Stimulated activated CD4-positive, alpha-beta T cell treated with anti-CD3 and anti-CD28 coated beads, TNF-alpha, amount 100 ng/mL, for 4 hours (primary cell): ENCODE results near the gene PRRT3.
A peak's percentile ranks its signal among the peaks of the same experiment; 100 is the strongest.
"Not testable (repeated sequence)": the region's sequence is repeated elsewhere in the genome, so short reads cannot be mapped to it uniquely, and the experiment has no call there.

Experiments used
- DNase-seq, 3 experiments: peaks; one replicate each; pipeline ENCODE4 v3.0.0-alpha.2; 2020; ENCODE audit warnings: low read depth in 3 of 3

Gene PRRT3

DNA sequence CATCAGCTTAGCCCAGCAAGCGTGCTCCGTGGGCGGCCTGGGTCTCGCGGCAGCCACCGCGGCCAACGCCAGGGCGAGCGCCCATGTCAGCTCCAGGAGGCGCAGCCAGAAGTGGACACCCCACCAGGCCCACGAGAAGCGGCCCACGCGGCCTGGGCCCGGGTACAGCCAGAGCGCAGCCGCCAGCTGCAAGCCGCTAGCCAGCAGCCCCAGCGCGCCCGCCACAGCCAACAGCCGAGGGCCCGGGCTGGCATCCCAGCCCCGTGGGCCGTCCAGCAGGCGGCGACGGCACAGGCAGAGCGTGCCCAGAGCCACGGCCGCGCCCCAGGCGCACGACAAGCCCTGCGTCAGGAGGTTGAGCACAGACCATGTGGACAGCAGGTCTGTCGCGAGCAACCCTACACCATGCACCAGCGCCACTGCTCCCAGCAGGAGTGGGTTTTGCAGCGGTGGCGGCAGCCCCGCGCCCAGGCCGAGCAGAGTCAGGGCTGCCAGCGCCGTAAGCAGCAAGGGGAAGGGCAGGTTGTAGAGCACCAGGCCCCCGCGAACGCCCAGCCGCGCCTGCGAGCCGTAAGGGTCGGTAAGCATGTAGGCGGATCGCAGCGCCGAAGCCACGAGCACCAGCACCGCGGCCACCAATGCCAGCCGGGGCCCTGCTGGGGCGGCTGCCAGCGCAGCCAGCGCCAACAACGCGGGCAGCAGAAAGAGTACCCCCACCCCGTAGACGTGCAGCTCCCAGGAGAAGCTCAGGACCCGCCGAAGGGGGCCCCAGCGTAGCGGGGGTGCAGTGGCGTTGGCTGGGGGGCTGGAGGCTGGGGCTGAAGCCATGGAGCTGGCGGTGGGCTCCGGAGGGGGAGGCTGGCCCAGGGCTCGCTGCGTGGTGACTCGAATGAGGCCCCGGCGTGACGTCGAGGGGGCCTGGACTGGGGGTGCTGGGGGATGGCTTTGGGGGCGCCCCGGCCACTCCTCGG, 4.9 kb downstream of the PRRT3 start:
- DNase-seq, result no peak

DNA sequence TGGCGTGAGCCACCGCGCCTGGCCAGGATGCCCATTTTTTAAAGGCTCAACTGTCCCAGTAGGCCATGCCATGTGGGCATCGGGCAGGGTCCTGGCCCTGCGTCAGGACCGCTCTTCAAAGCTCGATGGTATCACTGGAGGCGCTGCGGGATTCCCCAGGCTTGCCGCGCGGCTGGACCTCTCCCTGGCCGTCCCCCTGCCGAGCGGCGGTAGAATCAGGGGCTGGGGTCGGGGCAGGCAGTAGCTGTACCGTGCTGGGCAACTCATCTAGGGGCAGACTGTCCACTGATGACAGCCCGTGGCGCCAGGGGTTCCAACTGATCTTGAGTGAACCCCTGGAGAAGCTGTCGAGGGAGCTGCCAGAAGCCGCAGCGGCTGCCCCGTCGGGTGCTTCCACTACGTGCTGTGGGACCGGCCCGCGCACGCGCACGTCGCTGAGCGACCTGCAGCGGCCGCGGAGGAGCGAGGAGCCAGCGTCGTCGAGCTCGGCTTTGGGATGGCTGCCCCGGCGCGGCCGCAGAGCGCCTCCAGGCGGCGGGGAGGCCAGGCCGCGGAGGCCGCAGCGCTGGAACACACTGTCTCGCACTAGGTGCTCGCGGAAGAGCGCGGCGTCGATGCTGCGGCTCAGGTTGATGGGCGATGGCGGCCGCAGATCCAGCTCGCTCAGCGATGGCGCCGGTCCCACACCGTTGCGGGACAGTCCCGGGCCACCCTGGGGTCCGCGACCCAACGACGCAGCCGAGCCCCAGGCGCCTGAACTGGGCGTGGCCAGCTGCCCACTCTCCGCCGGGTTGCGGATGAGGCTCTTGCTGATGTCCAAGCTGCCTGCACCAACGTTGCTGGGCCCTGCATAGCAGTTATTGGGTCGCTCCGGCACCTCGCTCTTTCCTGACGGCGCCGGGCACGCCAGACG, 5.8 kb downstream of the PRRT3 start:
- DNase-seq, result peak; percentile 54 to 67 (median 61)

DNA sequence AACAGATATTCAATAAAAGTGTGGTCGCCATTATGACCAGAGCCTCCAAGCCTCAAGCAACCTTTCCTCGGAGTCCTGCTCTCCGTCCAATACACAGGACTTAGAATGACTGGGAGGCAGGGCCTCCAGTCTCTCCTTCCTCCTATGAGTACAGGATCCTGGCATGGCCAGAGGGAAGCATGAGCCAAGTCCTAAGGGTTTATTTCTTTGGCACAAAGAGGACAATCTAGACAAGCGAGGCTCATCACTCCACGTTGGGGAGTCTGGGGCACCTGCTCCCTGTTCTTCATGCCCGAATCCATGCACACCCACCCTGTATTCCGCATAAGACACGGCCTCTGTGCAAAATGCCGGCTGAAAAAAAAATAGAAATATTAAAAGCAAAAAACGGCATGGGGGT, 6.8 kb downstream of the PRRT3 start:
- DNase-seq, result no peak

DNA sequence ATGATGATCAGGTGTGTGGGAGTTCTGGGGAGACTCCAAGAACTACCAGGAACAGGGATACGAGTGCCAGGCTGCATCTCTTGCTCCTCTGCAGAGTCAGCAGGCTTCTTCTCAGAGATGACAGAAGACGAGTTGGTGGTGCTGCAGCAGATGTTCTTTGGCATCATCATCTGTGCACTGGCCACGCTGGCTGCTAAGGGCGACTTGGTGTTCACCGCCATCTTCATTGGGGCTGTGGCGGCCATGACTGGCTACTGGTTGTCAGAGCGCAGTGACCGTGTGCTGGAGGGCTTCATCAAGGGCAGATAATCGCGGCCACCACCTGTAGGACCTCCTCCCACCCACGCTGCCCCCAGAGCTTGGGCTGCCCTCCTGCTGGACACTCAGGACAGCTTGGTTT, 7.9 kb downstream of the PRRT3 start:
- DNase-seq, result no peak

DNA sequence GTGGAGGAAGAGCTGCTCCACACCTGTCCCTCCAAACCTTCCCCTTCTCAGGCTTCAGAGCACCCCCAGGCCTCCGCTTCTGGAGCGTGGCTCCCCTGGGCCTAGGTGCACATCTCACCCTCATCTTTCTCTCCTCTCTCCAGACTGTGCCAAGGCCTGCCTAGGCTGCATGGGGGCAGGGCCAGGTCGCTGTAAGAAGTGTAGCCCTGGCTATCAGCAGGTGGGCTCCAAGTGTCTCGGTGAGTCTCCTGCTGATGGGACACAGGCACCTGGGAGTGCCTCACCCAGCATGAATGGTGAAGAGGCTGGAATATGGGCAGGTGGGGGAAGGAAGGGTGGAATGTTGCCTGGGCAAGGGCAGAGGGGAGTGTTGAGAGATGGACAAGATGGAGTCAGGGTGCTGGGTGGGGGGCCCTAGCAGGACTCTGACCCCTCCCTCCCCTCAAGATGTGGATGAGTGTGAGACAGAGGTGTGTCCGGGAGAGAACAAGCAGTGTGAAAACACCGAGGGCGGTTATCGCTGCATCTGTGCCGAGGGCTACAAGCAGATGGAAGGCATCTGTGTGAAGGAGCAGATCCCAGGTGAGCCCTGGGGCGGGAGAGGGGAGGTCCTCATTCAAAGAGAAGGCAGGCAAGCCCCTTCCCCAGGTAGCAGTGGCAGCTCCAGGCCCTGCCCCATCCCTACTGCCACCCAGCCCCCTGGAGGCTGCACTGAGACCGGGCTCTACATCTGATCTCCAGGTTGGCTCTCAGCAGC, 9.1 kb downstream of the PRRT3 start:
- no peak for DNase-seq

DNA sequence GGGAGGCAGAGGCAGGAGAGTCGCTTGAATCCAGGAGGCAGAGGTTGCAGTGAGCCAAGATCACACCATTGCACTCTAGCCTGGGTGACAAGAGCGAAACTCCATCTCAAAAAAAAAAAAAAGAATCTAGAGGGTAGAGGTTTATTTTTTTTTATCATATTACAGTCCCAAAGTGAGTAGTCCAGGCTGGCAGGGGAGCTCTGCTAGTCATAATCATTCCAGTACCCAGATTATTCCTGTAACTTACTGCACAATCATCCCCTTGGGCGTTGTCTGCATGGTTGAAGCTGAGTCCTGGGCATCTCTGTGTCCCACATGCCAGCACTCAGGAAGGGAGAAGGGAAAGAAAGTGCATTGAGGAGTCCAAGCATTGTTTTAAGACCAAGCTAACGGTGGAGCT, 10.0 kb downstream of the PRRT3 start:
- no peak for DNase-seq

DNA sequence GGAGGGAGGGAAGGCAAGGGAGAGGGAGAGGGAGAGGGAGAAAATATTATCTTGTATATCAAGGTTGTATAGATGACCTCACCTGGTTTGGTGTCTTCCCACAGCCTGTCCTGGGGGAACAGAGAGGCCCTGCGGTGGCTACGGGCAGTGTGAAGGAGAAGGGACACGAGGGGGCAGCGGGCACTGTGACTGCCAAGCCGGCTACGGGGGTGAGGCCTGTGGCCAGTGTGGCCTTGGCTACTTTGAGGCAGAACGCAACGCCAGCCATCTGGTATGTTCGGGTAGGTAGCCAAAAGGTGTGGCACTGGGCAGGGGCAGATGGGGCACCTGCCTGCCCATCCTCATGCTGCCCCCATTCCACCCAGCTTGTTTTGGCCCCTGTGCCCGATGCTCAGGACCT, 11.5 kb downstream of the PRRT3 start:
- DNase-seq, result no peak

DNA sequence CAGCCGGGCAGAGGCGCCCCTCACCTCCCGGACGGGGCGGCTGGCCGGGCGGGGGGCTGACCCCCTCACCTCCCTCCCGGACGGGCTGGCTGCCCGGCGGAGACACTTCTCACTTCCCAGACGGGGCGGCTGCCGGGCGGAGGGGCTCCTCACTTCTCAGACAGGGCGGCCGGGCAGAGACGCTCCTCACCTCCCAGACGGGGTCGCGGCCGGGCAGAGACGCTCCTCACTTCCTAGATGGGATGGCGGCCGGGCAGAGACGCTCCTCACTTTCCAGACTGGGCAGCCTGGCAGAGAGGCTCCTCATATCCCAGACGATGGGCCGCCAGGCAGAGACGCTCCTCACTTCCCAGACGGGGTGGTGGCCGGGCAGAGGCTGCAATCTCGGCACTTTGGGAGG, 12.3 kb downstream of the PRRT3 start:
- not testable (repeated sequence) for DNase-seq

DNA sequence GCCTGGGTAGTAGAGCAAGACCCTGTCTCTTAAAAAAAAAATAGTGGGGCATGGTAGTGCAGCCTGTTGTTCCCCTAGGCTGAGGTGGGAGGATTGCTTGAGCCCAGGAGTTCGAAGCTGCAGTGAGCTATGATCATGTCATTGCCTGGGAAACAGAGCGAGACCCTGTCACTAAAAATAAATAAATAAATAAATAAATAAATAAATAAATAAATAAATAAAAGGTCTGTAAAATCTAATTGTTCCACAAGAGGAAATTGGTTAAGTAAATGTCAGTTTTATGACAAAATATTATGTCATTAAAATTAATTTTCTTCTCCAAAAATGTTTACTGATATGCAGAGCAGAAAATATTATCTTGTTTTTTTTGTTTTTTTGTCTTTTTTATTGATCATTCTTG, 13.2 kb downstream of the PRRT3 start:
- DNase-seq, result no peak

DNA sequence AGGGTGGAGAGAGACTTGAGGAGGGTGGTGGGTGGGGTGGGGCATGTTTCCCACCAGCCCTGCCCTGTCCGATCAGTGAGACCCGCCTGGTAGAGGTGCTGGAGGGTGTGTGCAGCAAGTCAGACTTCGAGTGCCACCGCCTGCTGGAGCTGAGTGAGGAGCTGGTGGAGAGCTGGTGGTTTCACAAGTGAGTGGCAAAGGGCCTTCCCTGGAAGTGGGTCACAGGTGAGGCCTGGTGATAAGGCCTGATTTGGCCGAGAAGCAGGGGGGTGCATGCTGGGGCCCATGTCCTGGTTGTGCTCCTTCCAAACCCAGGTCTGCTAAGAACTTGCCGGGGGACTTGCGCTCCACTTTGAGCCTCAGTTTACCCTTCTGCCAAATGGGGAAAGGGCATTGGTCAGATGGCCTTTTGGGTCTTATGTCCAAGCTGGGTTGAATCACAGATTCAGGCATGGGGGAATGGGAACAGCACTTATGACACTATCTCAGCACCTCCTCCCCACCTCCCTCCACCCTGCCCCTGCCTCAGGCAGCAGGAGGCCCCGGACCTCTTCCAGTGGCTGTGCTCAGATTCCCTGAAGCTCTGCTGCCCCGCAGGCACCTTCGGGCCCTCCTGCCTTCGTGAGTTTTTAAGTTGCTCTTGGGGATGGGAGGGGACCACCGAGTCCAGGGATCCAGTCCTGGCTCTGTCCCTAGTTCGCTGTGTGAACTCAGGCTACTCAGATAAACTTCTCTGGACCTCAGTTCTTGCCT, 14.5 kb downstream of the PRRT3 start:
- no peak for DNase-seq

DNA sequence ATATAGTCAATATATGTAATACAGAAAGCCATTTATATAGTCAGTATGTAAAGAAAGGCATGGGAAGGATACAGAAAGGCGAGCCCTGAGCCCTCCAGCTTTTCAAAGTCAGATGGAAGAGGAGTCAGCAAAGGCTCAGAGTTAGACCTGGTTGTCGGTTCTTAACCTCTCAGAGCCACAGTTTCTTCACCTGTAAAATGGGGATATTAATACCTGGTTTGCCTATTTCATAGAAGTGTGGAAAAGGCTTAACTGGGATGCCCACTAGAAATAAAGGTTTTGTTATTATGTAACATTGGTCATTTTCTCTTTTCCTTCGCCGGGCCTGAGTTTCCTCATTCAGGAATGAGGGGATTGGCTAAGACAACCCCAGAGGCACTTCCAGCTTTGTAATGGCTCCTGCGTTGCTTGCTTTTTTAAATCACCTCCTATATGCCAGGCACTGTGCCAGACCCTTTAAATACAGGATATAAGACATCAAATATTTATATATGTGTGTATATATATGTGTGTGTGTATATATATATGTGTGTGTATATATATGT, 16.2 kb downstream of the PRRT3 start:
- DNase-seq, result no peak

DNA sequence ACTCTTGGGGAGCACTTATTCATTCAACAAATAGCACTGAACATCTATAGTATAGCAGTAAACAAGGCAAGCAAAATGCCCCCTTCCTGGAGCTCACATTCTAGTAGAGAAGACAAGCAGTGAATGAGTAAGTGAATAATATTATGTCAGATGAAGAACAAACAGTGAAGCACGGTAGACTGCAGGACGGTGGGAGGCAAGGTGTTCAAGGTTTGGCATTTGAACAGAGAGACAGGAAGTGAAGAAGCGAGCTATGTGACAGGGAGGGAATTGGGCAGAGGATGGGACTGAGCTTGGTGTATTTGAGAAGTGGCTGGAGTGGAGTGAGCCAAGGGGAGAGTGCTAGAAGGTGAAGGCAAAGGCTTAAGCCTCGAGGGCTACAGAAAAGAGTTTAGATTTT, 17.2 kb downstream of the PRRT3 start:
- no peak for DNase-seq

DNA sequence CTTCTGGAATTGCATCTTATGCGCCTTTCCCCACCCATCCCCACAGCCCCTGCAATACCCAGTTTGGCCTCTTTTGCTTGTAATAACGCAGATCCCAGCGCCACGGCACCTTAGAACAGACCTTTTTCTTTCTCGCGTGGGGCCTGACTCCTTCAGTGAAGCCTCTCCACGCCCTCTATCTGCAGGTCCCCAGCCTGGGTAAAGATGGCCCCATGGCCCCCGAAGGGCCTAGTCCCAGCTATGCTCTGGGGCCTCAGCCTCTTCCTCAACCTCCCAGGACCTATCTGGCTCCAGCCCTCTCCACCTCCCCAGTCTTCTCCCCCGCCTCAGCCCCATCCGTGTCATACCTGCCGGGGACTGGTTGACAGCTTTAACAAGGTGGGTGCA, 18.0 kb downstream of the PRRT3 start:
- no peak for DNase-seq

DNA sequence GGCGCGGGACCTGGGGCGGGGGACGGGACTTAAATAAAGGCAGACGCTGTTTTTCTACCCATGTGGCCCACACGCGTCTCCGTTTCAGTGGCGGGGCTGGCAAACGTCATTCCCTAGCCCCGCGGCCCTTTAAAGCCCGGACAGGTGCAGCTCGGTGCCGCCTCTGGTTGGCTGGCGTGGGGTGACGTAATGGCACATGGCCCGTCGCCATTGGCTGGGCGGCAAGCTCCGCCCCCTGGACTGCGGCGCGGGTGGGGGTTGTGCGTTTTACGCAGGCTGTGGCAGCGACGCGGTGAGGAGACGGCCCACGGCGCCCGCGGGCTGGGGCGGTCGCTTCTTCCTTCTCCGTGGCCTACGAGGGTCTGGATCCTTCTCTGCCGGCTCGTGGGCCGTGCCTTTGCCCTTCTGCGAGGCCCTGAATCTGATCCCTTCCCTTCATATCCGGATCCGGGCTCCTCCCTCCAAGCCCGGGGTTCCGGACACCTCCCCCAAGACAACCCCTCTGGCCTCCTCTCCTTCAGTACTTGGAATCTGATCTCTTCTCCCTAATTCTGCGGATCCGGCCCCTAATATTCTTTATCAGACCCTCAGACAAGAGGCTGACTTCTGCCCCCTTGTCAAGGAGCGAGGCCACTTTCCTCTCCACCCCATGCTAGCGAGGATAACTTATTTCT, 18.5 kb downstream of the PRRT3 start, which contains the start of gene CRELD1:
Gene CRELD1 (plus strand): TSS at position 274 of the 674 bp plus-strand sequence. CDS start 605 bp downstream, outside the sequence.
- peak; percentile 93 to 98 (median 96) for DNase-seq

DNA sequence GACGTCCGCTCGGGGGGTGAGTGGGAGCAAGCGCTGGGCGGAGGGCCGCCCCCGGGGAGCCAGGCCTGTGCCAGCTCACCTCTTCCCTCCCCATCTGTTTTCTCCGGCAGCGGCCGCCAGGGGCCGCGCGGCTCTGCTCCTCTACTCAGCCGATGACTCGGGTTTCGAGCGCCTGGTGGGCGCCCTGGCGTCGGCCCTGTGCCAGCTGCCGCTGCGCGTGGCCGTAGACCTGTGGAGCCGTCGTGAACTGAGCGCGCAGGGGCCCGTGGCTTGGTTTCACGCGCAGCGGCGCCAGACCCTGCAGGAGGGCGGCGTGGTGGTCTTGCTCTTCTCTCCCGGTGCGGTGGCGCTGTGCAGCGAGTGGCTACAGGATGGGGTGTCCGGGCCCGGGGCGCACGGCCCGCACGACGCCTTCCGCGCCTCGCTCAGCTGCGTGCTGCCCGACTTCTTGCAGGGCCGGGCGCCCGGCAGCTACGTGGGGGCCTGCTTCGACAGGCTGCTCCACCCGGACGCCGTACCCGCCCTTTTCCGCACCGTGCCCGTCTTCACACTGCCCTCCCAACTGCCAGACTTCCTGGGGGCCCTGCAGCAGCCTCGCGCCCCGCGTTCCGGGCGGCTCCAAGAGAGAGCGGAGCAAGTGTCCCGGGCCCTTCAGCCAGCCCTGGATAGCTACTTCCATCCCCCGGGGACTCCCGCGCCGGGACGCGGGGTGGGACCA, 19.2 kb downstream of the PRRT3 start:
- DNase-seq, result peak; percentile 74 to 86 (median 85)

DNA sequence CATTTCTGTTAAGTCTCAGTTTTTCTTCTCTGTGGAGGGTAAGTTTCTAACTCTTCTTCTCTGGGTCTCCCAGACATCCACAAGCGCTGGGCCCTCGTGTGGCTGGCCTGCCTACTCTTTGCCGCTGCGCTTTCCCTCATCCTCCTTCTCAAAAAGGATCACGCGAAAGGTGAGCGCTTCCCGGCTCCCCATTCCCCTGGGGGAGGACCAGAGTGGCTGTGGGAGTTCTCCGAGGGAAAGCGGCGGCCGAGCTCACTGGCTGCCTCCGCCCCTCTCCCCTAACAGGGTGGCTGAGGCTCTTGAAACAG, 19.7 kb downstream of the PRRT3 start:
- DNase-seq, result no peak

DNA sequence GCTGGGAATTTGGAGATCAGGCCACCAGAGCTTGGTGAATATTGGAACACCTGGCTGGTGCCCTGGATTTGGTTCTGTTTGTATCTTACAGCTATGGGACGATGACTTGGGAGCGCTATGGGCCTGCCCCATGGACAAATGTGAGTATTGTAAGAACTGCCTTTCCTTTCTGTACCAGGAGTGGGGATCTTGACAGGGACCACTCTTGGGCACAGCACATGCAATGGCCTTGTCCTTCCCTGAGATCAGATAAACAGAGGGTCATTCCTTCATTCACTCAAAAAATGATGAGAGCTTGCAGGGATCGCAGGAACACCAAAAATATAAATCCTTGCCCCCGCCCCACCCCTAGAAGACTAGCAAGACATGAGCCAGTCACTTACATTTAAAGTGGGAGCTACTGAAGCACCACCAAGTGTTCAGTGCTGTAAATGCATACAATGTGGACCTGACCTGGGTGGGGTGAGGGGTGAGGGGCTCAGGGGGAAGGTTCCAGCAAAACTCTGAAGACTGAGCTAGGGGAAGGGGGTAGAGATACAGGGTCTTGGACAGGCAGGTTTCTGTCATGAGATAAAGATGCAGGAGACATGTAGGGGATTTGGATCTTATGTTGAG, 21.3 kb downstream of the PRRT3 start:
- DNase-seq, result no peak

DNA sequence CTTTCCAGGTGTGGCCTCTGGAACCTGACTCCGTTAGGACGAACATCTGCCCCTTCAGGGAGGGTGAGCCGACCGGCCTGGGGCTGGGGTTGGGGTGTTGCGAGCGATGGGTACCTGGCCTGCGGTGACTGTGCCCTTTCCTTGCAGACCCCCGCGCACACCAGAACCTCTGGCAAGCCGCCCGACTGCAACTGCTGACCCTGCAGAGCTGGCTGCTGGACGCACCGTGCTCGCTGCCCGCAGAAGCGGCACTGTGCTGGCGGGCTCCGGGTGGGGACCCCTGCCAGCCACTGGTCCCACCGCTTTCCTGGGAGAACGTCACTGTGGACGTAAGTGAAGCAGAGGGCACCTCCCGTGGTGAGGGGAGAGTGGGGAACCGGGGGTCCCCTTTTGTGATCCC, 24.1 kb downstream of the PRRT3 start:
- DNase-seq, result no peak
